GM12878 (cell line): ENCODE measurements around the gene DZANK1. TPM values are rescaled to one million over a fixed set of nuclear protein-coding genes. Genes with fewer than 3 reads are reported as not detected.
A peak's percentile ranks its signal among the peaks of the same experiment; 100 is the strongest.

Experiments
- ATAC-seq: fragments of 200-7000 bp; cut with Tn5 transposase; 3 replicates; pipeline ENCODE4 v1.9.1; 2020; ENCODE audit warnings: mild to moderate bottlenecking, moderate library complexity
- BruUV-seq: library from RNA; stranded (reverse); fragments of 400-500 nt; replicated peaks from 2 replicates; lab custom pipeline; 2021; lab: Mats Ljungman, UMichigan
- CTCF ChIA-PET: fragments of 300-600 bp; sonication (Branson Sonifier 250); formaldehyde crosslinking; extraction: SDS; loops from one replicate; lab custom pipeline; 2021; ENCODE audit warnings: inconsistent platforms; lab: Yijun Ruan, JAX
- POLR2A ChIA-PET: fragments of 350-600 bp; formaldehyde crosslinking; extraction: SDS; loops from one replicate; lab custom pipeline; 2021; ENCODE audit warnings: inconsistent platforms; lab: Charles Lee
- RAD21 ChIA-PET: fragments of 300-600 bp; sonication (Branson Sonifier 250); formaldehyde crosslinking; loops from one replicate; lab custom pipeline; 2023; ENCODE audit warnings: antibody characterized with exemption; ENCODE audit not compliant: unreplicated experiment; lab: Charles Lee
- SMC1A ChIA-PET: fragments of 300-600 bp; sonication (Branson Sonifier 250); formaldehyde crosslinking; loops from one replicate; lab custom pipeline; 2023; ENCODE audit not compliant: unreplicated experiment, uncharacterized antibody; lab: Charles Lee
- DNase-seq: peaks from one replicate; pipeline ENCODE4 v3.0.0-alpha.2; 2011; ENCODE audit warnings: low read depth, low spot score
- FAIRE-seq: peaks from 3 replicates; lab custom pipeline; 2011; peaks lifted over from hg19 to GRCh38; lab: Jason Lieb, UNC
- H2AFZ ChIP-seq: 2 replicates; pipeline ENCODE4 v1.6.0; 2011; ENCODE audit warnings: low read depth, low read length, control low read depth; ENCODE audit not compliant: control insufficient read depth
- H3K27ac ChIP-seq: 2 replicates; pipeline ENCODE4 v1.5.1; 2011; ENCODE audit warnings: control low read depth; ENCODE audit not compliant: control insufficient read depth, insufficient read depth
- H3K27me3 ChIP-seq, 2 experiments: replicated peaks in 1 of 2; 2 replicates each; pipeline versions ENCODE4 v1.6.0 to v1.6.1; 2011; ENCODE audit warnings: low read length in 1 of 2; ENCODE audit not compliant: control insufficient read depth in 2 of 2, insufficient read depth in 2 of 2
- H3K36me3 ChIP-seq, 2 experiments: 2 replicates each; pipeline ENCODE4 v1.5.1; 2011; ENCODE audit warnings: low read length in 1 of 2; ENCODE audit not compliant: control insufficient read depth in 2 of 2, insufficient read depth in 2 of 2
- H3K4me1 ChIP-seq: 2 replicates; pipeline ENCODE4 v1.6.1; 2011; ENCODE audit warnings: mild to moderate bottlenecking, low read length, moderate library complexity, mixed read lengths; ENCODE audit not compliant: control insufficient read depth, insufficient read depth
- H3K4me2 ChIP-seq: 2 replicates; pipeline ENCODE4 v1.6.0; 2011; ENCODE audit warnings: control low read depth; ENCODE audit not compliant: control insufficient read depth, insufficient read depth
- H3K4me3 ChIP-seq: fragments of 200-600 bp; sonication (generic); 2 replicates; pipeline ENCODE4 v1.5.1; 2016
- H3K79me2 ChIP-seq: 2 replicates; pipeline ENCODE4 v1.6.0; 2011; ENCODE audit warnings: low read length; ENCODE audit not compliant: control insufficient read depth, insufficient read depth
- H3K9ac ChIP-seq: 2 replicates; pipeline ENCODE4 v1.8.0; 2011; ENCODE audit warnings: low read length, control low read depth, mixed read lengths; ENCODE audit not compliant: control insufficient read depth, insufficient read depth
- H3K9me3 ChIP-seq: replicated peaks from 3 replicates; pipeline ENCODE4 v1.5.1; 2011; ENCODE audit warnings: mild to moderate bottlenecking, low read length; ENCODE audit not compliant: control insufficient read depth, insufficient read depth
- H4K20me1 ChIP-seq: 2 replicates; pipeline ENCODE4 v1.6.0; 2011; ENCODE audit not compliant: control insufficient read depth, insufficient read depth
- MXI1 ChIP-seq: fragments of 150-350 bp; IDR thresholded peaks from 2 replicates; pipeline ENCODE4 v1.6.1; 2011; ENCODE audit warnings: low read depth, mild to moderate bottlenecking, inconsistent platforms, low read length, improper control_type of control experiment
- NRF1 ChIP-seq: conservative IDR thresholded peaks from 2 replicates; pipeline ENCODE4 v1.6.1; 2011; ENCODE audit warnings: mild to moderate bottlenecking, low read depth, low read length, improper control_type of control experiment
- RUNX3 ChIP-seq: IDR thresholded peaks from 2 replicates; pipeline ENCODE4 v1.6.1; 2012; ENCODE audit warnings: low read length, inconsistent platforms
- ZNF24 ChIP-seq: fragments of 450-650 bp; IDR thresholded peaks from 2 replicates; pipeline ENCODE4 v1.6.1; 2017; ENCODE audit warnings: antibody characterized with exemption, mild to moderate bottlenecking
- ZNF274 ChIP-seq: IDR thresholded peaks from one replicate; pipeline ENCODE4 v1.8.0; 2011; ENCODE audit not compliant: insufficient read length, insufficient read depth
- ZSCAN29 ChIP-seq: fragments of 450-650 bp; IDR thresholded peaks from 2 replicates; pipeline ENCODE4 v1.6.1; 2017; ENCODE audit warnings: mild to moderate bottlenecking, moderate library complexity
- WGBS: methylation state at CpG from one replicate; pipeline ENCODE4 v1.1.6; 2016; ENCODE audit warnings: low lambda C conversion rate; ENCODE audit not compliant: insufficient replicate concordance, insufficient coverage; ENCODE audit errors: missing lambda C conversion rate; 5-methylcytosine and 5-hydroxymethylcytosine counted together
- in situ Hi-C: fragments of 300-500 bp; cut with MboI; formaldehyde crosslinking; loops from 9 replicates; pipeline ENCODE4 v1.14.3; 2018; ENCODE audit warnings: mixed read lengths
- intact Hi-C: fragments of 100-400 bp; cut with micrococcal nuclease; formaldehyde crosslinking; loops from one replicate; pipeline ENCODE4 v1.14.2; 2022; ENCODE audit not compliant: unreplicated experiment
- polyA plus RNA-seq, 11 experiments: library from polyadenylated mRNA; depleted of rRNA in 4 of 11; unstranded in 6 of 11; stranded (reverse) in 5 of 11; fragments of >200 nt; fragmentation: Nextera tagmentation in 4 of 11; fragmentation: Illumina TruSeq in 1 of 11; extraction: Ambion mirVana in 4 of 11; extraction: Trizol in 1 of 11; gene quantifications; 1 replicate in 1 of 11; 2 replicates in 10 of 11; pipeline versions ENCODE4 v1.2.1 to v1.2.3, GENCODE V29; 2011 to 2016; ENCODE audit warnings: inconsistent platforms in 2 of 11, missing spikeins in 2 of 11, low read depth in 1 of 11
- total RNA-seq, 4 experiments: library from RNA; depleted of rRNA in 3 of 4; stranded (reverse); fragments of >200 nt in 3 of 4; fragmentation: Illumina TruSeq in 1 of 4; extraction: Trizol in 1 of 4; gene quantifications; 2 replicates each; pipeline versions ENCODE4 v1.2.1 to v1.2.3, GENCODE V29; 2013 to 2021
- TF ChIP-seq, protein P1 (sequence below): fragments of 450-650 bp; IDR thresholded peaks from 2 replicates; pipeline ENCODE4 v1.6.1; 2017; ENCODE audit warnings: mild to moderate bottlenecking, moderate library complexity

DZANK1 gene
- total and polyA plus RNA-seq, 10 of the 15 experiments (the other 5 are each of a cell fraction or from before 2014, with no cell fraction given): 3.6 to 12.6 (median 6.5) TPM

DNA sequence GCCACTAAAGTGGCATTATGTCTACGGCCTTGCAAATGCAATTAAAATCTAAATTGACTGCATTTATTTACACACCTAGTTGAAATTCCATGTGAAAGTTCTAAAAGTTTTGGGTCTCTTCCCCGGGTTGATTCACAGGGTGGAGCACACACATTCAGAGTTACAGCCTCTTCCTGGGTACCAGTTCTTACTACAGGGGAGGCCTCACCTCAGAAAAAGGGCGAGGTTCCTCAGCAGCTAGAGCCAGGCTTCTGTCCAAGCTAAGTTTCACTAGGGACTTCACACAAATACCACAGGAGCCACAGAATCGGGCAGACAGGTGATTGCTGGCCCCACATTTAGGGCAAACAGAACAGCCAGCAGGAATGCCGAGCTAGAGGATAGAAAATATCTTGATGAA is 52.7 kb downstream of the DZANK1 start:
- no peak for DNase-seq
- intact Hi-C loops (loop anchor here (5.0 to 10.0 kb wide), 4 partner anchors 221 to 1243 kb away; no protein-coding TSS in a partner anchor), in situ Hi-C loops (loop anchor here (10.0 to 25.0 kb wide), 3 partner anchors 648 to 1251 kb away; no protein-coding TSS in a partner anchor)
- POLR2A ChIA-PET: interaction anchor here (0.6 to 1.8 kb wide), 3 partner anchors 51 to 175 kb away, joined by 3 to 7 read pairs (median 3); no protein-coding TSS in a partner anchor
- Histone ChIP-seq H3K4me1 (peaks cover 9% of the 10 kb centered on the region), H3K27me3 (no peaks in the 10 kb centered on the region), H3K4me3 (no peak overlapping the region), H3K9ac (no peak overlapping the region), H2AFZ (no peak overlapping the region), H3K79me2 (no peaks in the 10 kb centered on the region; the same call in 1 of the 2 replicates), H3K36me3 (no peaks in the 10 kb centered on the region), H3K9me3 (no peaks in the 10 kb centered on the region), H3K4me2 (no peak overlapping the region), H4K20me1 (no peaks in the 10 kb centered on the region), H3K27ac (no peak overlapping the region)
- RAD21 ChIA-PET: interaction anchor here (1.3 to 1.6 kb wide), 4 partner anchors 52 to 1170 kb away, joined by 4 to 7 read pairs (median 5); partner anchors contain the start of genes DZANK1, POLR3F, RBBP9 and SEC23B
- CTCF ChIA-PET: interaction anchor here (0.6 to 2.9 kb wide), 24 partner anchors 10 to 1581 kb away, joined by 3 to 21 read pairs (median 3); partner anchors contain the start of genes DZANK1, RBBP9 and SEC23B
- TF ChIP-seq ZNF24 (no peak), ZSCAN29 (no peak), RUNX3 (0 out of 2 replicates have a peak, but pooled peaks have one; percentile 22)
- no TSS peak for BruUV-seq
- FAIRE-seq: no peak
- ATAC-seq: no peak
- 49% methylated on average over 5 of the region's 5 CpGs for WGBS
- SMC1A ChIA-PET: interaction anchor here (0.9 to 3.4 kb wide), 11 partner anchors 39 to 1248 kb away, joined by 3 to 15 read pairs (median 3); partner anchors contain the start of genes DZANK1, POLR3F and RBBP9

DNA sequence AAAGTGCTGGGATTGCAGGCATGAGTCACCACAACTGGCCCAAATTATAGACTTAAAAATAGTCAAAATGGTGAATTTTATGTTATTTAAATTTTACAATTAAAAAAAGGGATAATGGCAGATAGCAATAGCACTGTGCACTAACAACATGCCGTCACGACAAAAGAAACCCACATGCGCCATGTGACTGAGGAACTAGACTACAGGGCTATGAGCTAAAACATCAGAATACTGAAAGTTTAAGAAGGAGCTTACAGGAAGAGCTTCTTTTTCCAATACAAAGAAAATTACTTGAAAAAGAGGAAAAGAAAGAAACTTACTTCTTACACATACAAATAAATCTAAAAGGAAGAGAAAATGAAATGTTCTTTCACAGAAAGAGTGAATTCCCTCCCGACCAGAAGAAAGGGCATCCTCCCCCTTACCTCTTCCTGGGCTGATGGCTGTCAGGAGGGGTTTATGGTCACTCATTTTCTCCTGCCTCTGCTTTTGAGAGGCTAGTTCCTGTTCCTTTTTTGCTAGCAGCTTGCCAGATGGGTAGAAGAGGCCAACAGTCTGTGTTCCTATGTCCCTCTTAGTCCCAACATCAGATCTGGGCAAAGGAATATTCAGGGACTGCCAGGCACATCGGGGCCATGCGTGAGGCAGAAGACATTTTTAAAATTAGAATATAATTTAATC is 54.5 kb downstream of the DZANK1 start:
- H3K36me3 ChIP-seq: no peaks in the 10 kb centered on the region
- no peaks in the 10 kb centered on the region; the same call in 1 of the 2 replicates for H3K79me2 ChIP-seq
- ChIA-PET CTCF (interaction anchor here (0.6 to 2.9 kb wide), 6 partner anchors 93 to 662 kb away, joined by 3 to 21 read pairs (median 6); partner anchors contain the start of gene SEC23B), POLR2A (interaction anchor here (0.5 to 1.7 kb wide), 3 partner anchors 95 to 1645 kb away, joined by 3 to 10 read pairs (median 4); partner anchors contain the start of genes SEC23B and ZNF133), SMC1A (interaction anchor here (0.9 to 3.4 kb wide), 7 partner anchors 55 to 659 kb away, joined by 3 to 15 read pairs (median 6); partner anchors contain the start of genes DZANK1, POLR3F, RBBP9 and SEC23B), RAD21 (interaction anchor here (0.5 to 1.5 kb wide), 7 partner anchors 11 to 1171 kb away, joined by 3 to 8 read pairs (median 4); partner anchors contain the start of genes SEC23B and ZNF133)
- no peaks in the 10 kb centered on the region for H3K9me3 ChIP-seq
- WGBS: 84% methylated on average over 6 of the region's 6 CpGs
- FAIRE-seq: no peak
- peak overlapping the region; percentile 42 for H3K9ac ChIP-seq
- peak overlapping the region; percentile 90 for H3K4me2 ChIP-seq
- H3K4me1 ChIP-seq: peaks cover 9% of the 10 kb centered on the region
- in situ Hi-C loops (loop anchor here (10.0 to 25.0 kb wide), 3 partner anchors 650 to 1252 kb away; no protein-coding TSS in a partner anchor), intact Hi-C loops (loop anchor here (1.0 to 10.0 kb wide), 8 partner anchors 54 to 1245 kb away; partner anchors contain the start of genes DZANK1, POLR3F, SEC23B and SMIM26)
- peak; percentile 80 for ATAC-seq
- H2AFZ ChIP-seq: peak overlapping the region; percentile 72
- H3K4me3 ChIP-seq: peak overlapping the region; percentile 41
- TSS peak; percentile 86 for BruUV-seq
- peak overlapping the region; percentile 82 for H3K27ac ChIP-seq
- H3K27me3 ChIP-seq: no peaks in the 10 kb centered on the region
- DNase-seq: peak; percentile 28
- no peaks in the 10 kb centered on the region for H4K20me1 ChIP-seq
- TF ChIP-seq MXI1: no peak
- TF ChIP-seq, protein P1, sequence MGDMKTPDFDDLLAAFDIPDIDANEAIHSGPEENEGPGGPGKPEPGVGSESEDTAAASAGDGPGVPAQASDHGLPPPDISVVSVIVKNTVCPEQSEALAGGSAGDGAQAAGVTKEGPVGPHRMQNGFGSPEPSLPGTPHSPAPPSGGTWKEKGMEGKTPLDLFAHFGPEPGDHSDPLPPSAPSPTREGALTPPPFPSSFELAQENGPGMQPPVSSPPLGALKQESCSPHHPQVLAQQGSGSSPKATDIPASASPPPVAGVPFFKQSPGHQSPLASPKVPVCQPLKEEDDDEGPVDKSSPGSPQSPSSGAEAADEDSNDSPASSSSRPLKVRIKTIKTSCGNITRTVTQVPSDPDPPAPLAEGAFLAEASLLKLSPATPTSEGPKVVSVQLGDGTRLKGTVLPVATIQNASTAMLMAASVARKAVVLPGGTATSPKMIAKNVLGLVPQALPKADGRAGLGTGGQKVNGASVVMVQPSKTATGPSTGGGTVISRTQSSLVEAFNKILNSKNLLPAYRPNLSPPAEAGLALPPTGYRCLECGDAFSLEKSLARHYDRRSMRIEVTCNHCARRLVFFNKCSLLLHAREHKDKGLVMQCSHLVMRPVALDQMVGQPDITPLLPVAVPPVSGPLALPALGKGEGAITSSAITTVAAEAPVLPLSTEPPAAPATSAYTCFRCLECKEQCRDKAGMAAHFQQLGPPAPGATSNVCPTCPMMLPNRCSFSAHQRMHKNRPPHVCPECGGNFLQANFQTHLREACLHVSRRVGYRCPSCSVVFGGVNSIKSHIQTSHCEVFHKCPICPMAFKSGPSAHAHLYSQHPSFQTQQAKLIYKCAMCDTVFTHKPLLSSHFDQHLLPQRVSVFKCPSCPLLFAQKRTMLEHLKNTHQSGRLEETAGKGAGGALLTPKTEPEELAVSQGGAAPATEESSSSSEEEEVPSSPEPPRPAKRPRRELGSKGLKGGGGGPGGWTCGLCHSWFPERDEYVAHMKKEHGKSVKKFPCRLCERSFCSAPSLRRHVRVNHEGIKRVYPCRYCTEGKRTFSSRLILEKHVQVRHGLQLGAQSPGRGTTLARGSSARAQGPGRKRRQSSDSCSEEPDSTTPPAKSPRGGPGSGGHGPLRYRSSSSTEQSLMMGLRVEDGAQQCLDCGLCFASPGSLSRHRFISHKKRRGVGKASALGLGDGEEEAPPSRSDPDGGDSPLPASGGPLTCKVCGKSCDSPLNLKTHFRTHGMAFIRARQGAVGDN: 0 out of 2 replicates have a peak, but pooled peaks have one; percentile 20
- no peak for TF ChIP-seq ZNF274
- no peak for TF ChIP-seq NRF1
